ENCODE measurements around the gene EXOC6. TPM values are rescaled to one million over a fixed set of nuclear protein-coding genes. Genes with fewer than 3 reads are reported as not detected.

EXOC6 gene
- total and polyA plus RNA-seq, 9 donors: 23.3 to 45.8 (median 33.8) TPM

Other genes with a start within 250 kb of the EXOC6 start
- 3.6 TPM for gene HHEX, start 158.6 kb upstream of the EXOC6 start, total RNA-seq
- gene HHEX, start 158.6 kb upstream of the EXOC6 start, polyA plus RNA-seq (ENCODE audit: insufficient read depth in 1 of 8, insufficient read length in 8 of 8, low replicate concordance in 1 of 8): 10 to 100 TPM in 1 of 8 donors, 1 to 10 TPM in 7; 5.9 to 10.3 (median 7.5) TPM
- gene CYP26C1, start 212.3 kb downstream of the EXOC6 start, total RNA-seq: 0.09 TPM
- under 1 TPM in 1 of 8 donors, not detected in 7; 0.12 TPM for gene CYP26C1, start 212.3 kb downstream of the EXOC6 start, polyA plus RNA-seq (ENCODE audit: insufficient read depth in 1 of 8, insufficient read length in 8 of 8, low replicate concordance in 1 of 8)
- gene CYP26A1, start 225.4 kb downstream of the EXOC6 start, total RNA-seq: 1.8 TPM
- 1 to 10 TPM in 2 of 8 donors, under 1 TPM in 5, not detected in 1; 0.23 to 1.7 (median 0.75) TPM for gene CYP26A1, start 225.4 kb downstream of the EXOC6 start, polyA plus RNA-seq (ENCODE audit: insufficient read depth in 1 of 8, insufficient read length in 8 of 8, low replicate concordance in 1 of 8)

Data from muscle of leg (tissue), 9 donors.